ENCODE measurements around the gene SLC51A.

- TF ChIP-seq CTCF (CRISPR knock-in tag; IDR thresholded peaks at IDR 0.05): no peak
- TF ChIP-seq POLR2A (IDR thresholded peaks at IDR 0.05; ENCODE audit: insufficient read depth in 1 of 2, low read depth in 2 of 2, low read length in 2 of 2): no peak
- TF ChIP-seq POLR2AphosphoS2 (IDR thresholded peaks at IDR 0.05; ENCODE audit: low read depth, low read length): no peak
- no peak for TF ChIP-seq ZNF326 (CRISPR knock-in tag; IDR thresholded peaks at IDR 0.05; ENCODE audit: borderline replicate concordance)
- TF ChIP-seq ZIK1 (CRISPR knock-in tag; IDR thresholded peaks at IDR 0.05; ENCODE audit: borderline replicate concordance, low read depth): no peak
These were observed 38.4 kb upstream of the SLC51A start for GRCh38 chr3:196177967-196178366.
